ENCODE measurements around the gene TRIM62.

GRCh38 chr1:33161061-33161681 is 20.7 kb downstream of the TRIM62 start:
- no peak for TF ChIP-seq CTCF (IDR thresholded peaks at IDR 0.05)
- TF ChIP-seq POLR2A (IDR thresholded peaks at IDR 0.05): no peak

Data from gastroesophageal sphincter (tissue), 3 donors.